Chondrocyte (in vitro differentiated cells): ENCODE results near the gene RETN. TPM values are rescaled to one million over a fixed set of nuclear protein-coding genes. Genes with fewer than 3 reads are reported as not detected.

Experiments used
- DNase-seq: peaks from one replicate; pipeline ENCODE4 v3.0.0; 2021; ENCODE audit warnings: mixed read lengths, low spot score
- H3K27ac Mint-ChIP-seq: one replicate; pipeline ENCODE4 v1.8.0; 2021; ENCODE audit warnings: mild to moderate bottlenecking, moderate library complexity, mixed read lengths; ENCODE audit not compliant: unreplicated experiment
- H3K27me3 Mint-ChIP-seq: 2 replicates; pipeline ENCODE4 v1.8.0; 2021; ENCODE audit warnings: low read depth, mixed read lengths
- H3K36me3 Mint-ChIP-seq: 2 replicates; pipeline ENCODE4 v1.8.0; 2021; ENCODE audit warnings: low read depth, mixed read lengths
- H3K4me1 Mint-ChIP-seq: 2 replicates; pipeline ENCODE4 v1.8.0; 2021; ENCODE audit warnings: low read depth, mild to moderate bottlenecking, mixed read lengths
- H3K4me3 Mint-ChIP-seq: one replicate; pipeline ENCODE4 v1.8.0; 2021; ENCODE audit warnings: mild to moderate bottlenecking, moderate library complexity, mixed read lengths; ENCODE audit not compliant: unreplicated experiment
- H3K9me3 Mint-ChIP-seq: 2 replicates; pipeline ENCODE4 v1.8.0; 2021; ENCODE audit warnings: low read depth, mixed read lengths
- CTCF ChIP-seq: fragments of 200-600 bp; sonication (generic); IDR thresholded peaks from 2 replicates; pipeline ENCODE4 v1.5.0; 2021; ENCODE audit warnings: antibody characterized with exemption, mild to moderate bottlenecking, moderate library complexity
- total RNA-seq: library from RNA; stranded (reverse); gene quantifications from 3 replicates; pipeline ENCODE4 v1.2.1, GENCODE V29; 2021

Gene RETN
- total RNA-seq, 1 donor from 2014 or later: not detected

GRCh38 chr19:7691497-7691896 is 22.6 kb downstream of the RETN start:
- TF ChIP-seq CTCF: no peak
- no peak overlapping the region for H3K27ac Mint-ChIP-seq
- no peaks in the 10 kb centered on the region for H3K9me3 Mint-ChIP-seq
- no peak overlapping the region for H3K4me3 Mint-ChIP-seq
- peaks cover 2% of the 10 kb centered on the region for H3K27me3 Mint-ChIP-seq
- no peaks in the 10 kb centered on the region for H3K4me1 Mint-ChIP-seq
- H3K36me3 Mint-ChIP-seq: no peaks in the 10 kb centered on the region
- DNase-seq: no peak

- H3K4me3 Mint-ChIP-seq: no peak overlapping the region
- TF ChIP-seq CTCF: no peak
- no peak for DNase-seq
- H3K36me3 Mint-ChIP-seq: no peaks in the 10 kb centered on the region
- H3K9me3 Mint-ChIP-seq: no peaks in the 10 kb centered on the region
- H3K4me1 Mint-ChIP-seq: no peaks in the 10 kb centered on the region
- no peak overlapping the region for H3K27ac Mint-ChIP-seq
- peaks cover 5% of the 10 kb centered on the region for H3K27me3 Mint-ChIP-seq
Observed at GRCh38 chr19:7692417-7693088, 23.7 kb downstream of the RETN start.

GRCh38 chr19:7694499-7694898 is 25.6 kb downstream of the RETN start:
- no peak for DNase-seq
- Mint-ChIP-seq H3K4me3 (no peak overlapping the region), H3K4me1 (no peaks in the 10 kb centered on the region), H3K9me3 (no peaks in the 10 kb centered on the region), H3K27ac (no peak overlapping the region), H3K36me3 (no peaks in the 10 kb centered on the region), H3K27me3 (peaks cover 14% of the 10 kb centered on the region)
- no peak for TF ChIP-seq CTCF

GRCh38 chr19:7697721-7698287 is 29.0 kb downstream of the RETN start:
- Mint-ChIP-seq H3K27me3 (peaks cover 25% of the 10 kb centered on the region), H3K36me3 (no peaks in the 10 kb centered on the region), H3K9me3 (no peaks in the 10 kb centered on the region), H3K4me1 (no peaks in the 10 kb centered on the region), H3K27ac (no peak overlapping the region), H3K4me3 (no peak overlapping the region)
- no peak for DNase-seq
- no peak for TF ChIP-seq CTCF

GRCh38 chr19:7698583-7698982 is 29.7 kb downstream of the RETN start:
- TF ChIP-seq CTCF: no peak
- Mint-ChIP-seq H3K27me3 (peaks cover 27% of the 10 kb centered on the region), H3K9me3 (no peaks in the 10 kb centered on the region), H3K36me3 (no peaks in the 10 kb centered on the region), H3K27ac (no peak overlapping the region), H3K4me3 (no peak overlapping the region), H3K4me1 (no peaks in the 10 kb centered on the region)
- DNase-seq: no peak
